Tibial artery (tissue), 4 donors: ENCODE measurements around the gene ADAMTS18.

Source experiments
- DNase-seq, 2 donors: peaks; one replicate each; pipeline ENCODE4 v3.0.0-alpha.2; 2019
- H3K27ac ChIP-seq, 2 donors: fragments of 200-600 bp; sonication (generic) in 1 of 2; 1 replicate in 1 of 2; 2 replicates in 1 of 2; pipeline ENCODE4 v1.5.1; 2018 to 2019; ENCODE audit warnings: mild to moderate bottlenecking in 1 of 2
- H3K27me3 ChIP-seq, 2 donors: fragments of 200-600 bp; sonication (generic) in 1 of 2; one replicate each; pipeline versions ENCODE4 v1.5.1 to v1.6.0; 2016 to 2019
- H3K36me3 ChIP-seq, 3 donors: fragments of 200-600 bp; sonication (generic) in 2 of 3; one replicate each; pipeline ENCODE4 v1.5.1; 2016 to 2019; ENCODE audit warnings: mild to moderate bottlenecking in 2 of 3
- H3K4me1 ChIP-seq, 4 donors: fragments of 200-600 bp; sonication (generic) in 2 of 4; 1 replicate in 3 of 4; 2 replicates in 1 of 4; pipeline ENCODE4 v1.5.1; 2016 to 2019
- H3K4me3 ChIP-seq, 2 donors: fragments of 200-600 bp; sonication (generic) in 1 of 2; 1 replicate in 1 of 2; 2 replicates in 1 of 2; pipeline ENCODE4 v1.5.1; 2018 to 2019; ENCODE audit warnings: mild to moderate bottlenecking in 2 of 2
- H3K9me3 ChIP-seq, 3 donors: fragments of 200-600 bp; sonication (generic) in 1 of 3; one replicate each; pipeline ENCODE4 v1.5.1; 2016 to 2019
- intact Hi-C: fragments of 100-400 bp; cut with DNase I; formaldehyde crosslinking; loops from one replicate; pipeline ENCODE4 v1.15.0; 2023; ENCODE audit warnings: low total_unique reads
- TF ChIP-seq, protein P1 (sequence below), 2 experiments: fragments of 200-600 bp in 1 of 2; fragments of 450-650 bp in 1 of 2; IDR thresholded peaks; one replicate each; pipeline ENCODE4 v1.5.1; 2017 to 2019; ENCODE audit warnings: antibody characterized with exemption in 2 of 2, mild to moderate bottlenecking in 1 of 2, moderate library complexity in 1 of 2

Gene ADAMTS18

DNA sequence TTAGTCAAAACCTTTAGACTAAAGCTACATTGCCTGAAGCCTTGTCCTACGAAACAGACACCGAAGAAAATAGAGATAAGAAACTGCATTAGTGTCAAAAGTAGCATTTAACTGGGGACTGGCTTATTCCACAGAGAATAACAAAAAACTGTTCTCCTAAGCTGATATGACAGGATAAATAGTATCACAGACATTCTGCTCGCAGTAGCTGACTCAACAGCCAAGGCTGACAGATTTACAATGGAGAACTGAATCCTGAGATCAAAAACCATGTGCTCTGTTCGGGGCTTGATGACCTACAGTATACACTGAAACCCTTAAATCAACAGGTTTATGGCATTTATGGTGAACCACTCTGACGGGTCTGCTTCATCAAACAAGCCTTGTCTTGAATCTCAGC, 25.5 kb downstream of the ADAMTS18 start:
- no peak overlapping the region for H3K27ac ChIP-seq
- no peaks in the 10 kb centered on the region for H3K27me3 ChIP-seq
- TF ChIP-seq, protein P1, sequence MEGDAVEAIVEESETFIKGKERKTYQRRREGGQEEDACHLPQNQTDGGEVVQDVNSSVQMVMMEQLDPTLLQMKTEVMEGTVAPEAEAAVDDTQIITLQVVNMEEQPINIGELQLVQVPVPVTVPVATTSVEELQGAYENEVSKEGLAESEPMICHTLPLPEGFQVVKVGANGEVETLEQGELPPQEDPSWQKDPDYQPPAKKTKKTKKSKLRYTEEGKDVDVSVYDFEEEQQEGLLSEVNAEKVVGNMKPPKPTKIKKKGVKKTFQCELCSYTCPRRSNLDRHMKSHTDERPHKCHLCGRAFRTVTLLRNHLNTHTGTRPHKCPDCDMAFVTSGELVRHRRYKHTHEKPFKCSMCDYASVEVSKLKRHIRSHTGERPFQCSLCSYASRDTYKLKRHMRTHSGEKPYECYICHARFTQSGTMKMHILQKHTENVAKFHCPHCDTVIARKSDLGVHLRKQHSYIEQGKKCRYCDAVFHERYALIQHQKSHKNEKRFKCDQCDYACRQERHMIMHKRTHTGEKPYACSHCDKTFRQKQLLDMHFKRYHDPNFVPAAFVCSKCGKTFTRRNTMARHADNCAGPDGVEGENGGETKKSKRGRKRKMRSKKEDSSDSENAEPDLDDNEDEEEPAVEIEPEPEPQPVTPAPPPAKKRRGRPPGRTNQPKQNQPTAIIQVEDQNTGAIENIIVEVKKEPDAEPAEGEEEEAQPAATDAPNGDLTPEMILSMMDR (IDR thresholded peaks at IDR 0.05): no peak
- no peaks in the 10 kb centered on the region for H3K36me3 ChIP-seq
- DNase-seq: no peak
- no peaks in the 10 kb centered on the region for H3K4me1 ChIP-seq
- intact Hi-C loops: no loop called here
- peaks cover 0 to 9% (median 6%) of the 10 kb centered on the region in 3 donors for H3K9me3 ChIP-seq
- H3K4me3 ChIP-seq: no peak overlapping the region

GRCh38 chr16:77408607-77409006, 26.2 kb downstream of the ADAMTS18 start:
- Histone ChIP-seq H3K9me3 (peaks cover 0 to 9% (median 6%) of the 10 kb centered on the region in 3 donors), H3K4me3 (no peak overlapping the region), H3K27ac (no peak overlapping the region), H3K4me1 (no peaks in the 10 kb centered on the region), H3K27me3 (no peaks in the 10 kb centered on the region), H3K36me3 (no peaks in the 10 kb centered on the region)
- DNase-seq: no peak
- intact Hi-C loops: no loop called here
- TF ChIP-seq, protein P1 (IDR thresholded peaks at IDR 0.05): no peak

DNA sequence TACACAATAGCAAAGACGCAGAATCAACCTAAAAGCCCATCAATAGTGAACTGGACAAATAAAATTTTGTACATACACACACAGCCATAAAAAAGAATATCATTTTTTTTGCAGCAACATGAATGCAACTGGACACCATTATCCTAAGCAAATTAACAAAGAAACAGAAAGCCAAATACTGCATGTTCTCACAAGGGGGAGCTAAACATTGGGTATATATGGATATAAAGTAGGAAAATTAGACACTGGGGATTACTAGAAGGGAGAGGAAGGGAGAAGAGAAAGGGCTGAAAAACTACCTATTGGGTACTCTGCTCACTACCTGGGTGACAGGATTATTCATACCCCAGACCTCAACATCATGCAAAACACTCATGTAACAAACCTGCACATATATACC, 28.2 kb downstream of the ADAMTS18 start:
- no peaks in the 10 kb centered on the region for H3K27me3 ChIP-seq
- TF ChIP-seq, protein P1 (IDR thresholded peaks at IDR 0.05): no peak
- H3K4me3 ChIP-seq: no peak overlapping the region
- no peak for DNase-seq
- peaks cover 0 to 9% (median 6%) of the 10 kb centered on the region in 3 donors for H3K9me3 ChIP-seq
- H3K36me3 ChIP-seq: no peaks in the 10 kb centered on the region
- intact Hi-C loops: no loop called here
- H3K27ac ChIP-seq: no peak overlapping the region
- no peaks in the 10 kb centered on the region for H3K4me1 ChIP-seq

DNA sequence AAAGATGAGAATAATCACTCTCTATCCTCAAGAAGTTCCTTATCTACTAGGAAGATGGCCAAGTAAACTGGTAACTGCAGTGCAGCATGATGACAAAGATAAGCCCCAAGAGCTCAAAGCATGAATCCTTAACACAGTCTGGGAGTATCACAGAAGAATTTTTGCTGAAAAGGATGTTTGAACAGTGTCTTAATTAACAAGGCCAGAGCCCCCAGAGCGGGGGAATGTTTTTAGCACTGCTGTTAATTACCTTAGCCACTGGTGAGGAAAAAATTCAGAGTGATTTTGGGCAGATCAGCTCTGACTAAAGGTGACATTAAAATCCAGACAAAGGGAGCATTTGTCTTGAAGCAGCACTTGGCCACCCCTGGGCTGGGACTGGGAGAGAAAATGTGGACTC, 30.1 kb downstream of the ADAMTS18 start:
- no peaks in the 10 kb centered on the region for H3K36me3 ChIP-seq
- peaks cover 0 to 9% (median 6%) of the 10 kb centered on the region in 3 donors for H3K9me3 ChIP-seq
- intact Hi-C loops: no loop called here
- no peak overlapping the region for H3K4me3 ChIP-seq
- DNase-seq: no peak
- no peaks in the 10 kb centered on the region for H3K4me1 ChIP-seq
- H3K27me3 ChIP-seq: no peaks in the 10 kb centered on the region
- no peak overlapping the region for H3K27ac ChIP-seq
- TF ChIP-seq, protein P1 (IDR thresholded peaks at IDR 0.05): no peak

- Histone ChIP-seq H3K9me3 (peaks cover 0 to 9% (median 6%) of the 10 kb centered on the region in 3 donors), H3K27ac (no peak overlapping the region), H3K27me3 (no peaks in the 10 kb centered on the region), H3K4me1 (no peaks in the 10 kb centered on the region), H3K36me3 (no peaks in the 10 kb centered on the region), H3K4me3 (no peak overlapping the region)
- intact Hi-C loops: no loop called here
- TF ChIP-seq, protein P1 (IDR thresholded peaks at IDR 0.05): no peak
- no peak for DNase-seq
Measured at GRCh38 chr16:77403732-77404131, 31.1 kb downstream of the ADAMTS18 start.

DNA sequence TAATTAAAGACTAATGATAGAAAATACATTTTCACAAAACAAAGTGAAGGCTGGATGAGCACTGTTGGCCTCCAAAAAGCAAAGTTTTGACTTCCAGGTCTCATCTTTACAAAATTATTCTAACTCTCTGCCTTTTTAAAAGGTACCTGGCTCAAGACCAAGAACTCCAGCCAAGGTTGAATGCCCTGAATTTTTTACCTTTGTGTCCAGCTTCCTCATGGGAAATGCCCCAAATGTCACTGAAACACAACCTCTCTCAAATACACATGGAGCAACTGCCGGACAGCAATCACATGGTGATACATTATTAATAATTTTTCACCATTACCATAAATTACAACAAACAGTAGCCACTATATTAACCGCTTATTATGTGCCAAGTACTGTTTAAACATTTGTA, 32.2 kb downstream of the ADAMTS18 start:
- Histone ChIP-seq H3K36me3 (no peaks in the 10 kb centered on the region), H3K4me3 (no peak overlapping the region), H3K27ac (no peak overlapping the region), H3K27me3 (no peaks in the 10 kb centered on the region), H3K4me1 (no peaks in the 10 kb centered on the region), H3K9me3 (peaks cover 0 to 7% (median 6%) of the 10 kb centered on the region in 3 donors)
- intact Hi-C loops: no loop called here
- TF ChIP-seq, protein P1 (IDR thresholded peaks at IDR 0.05): no peak
- no peak for DNase-seq
